IPS-11a (cell line): ENCODE measurements around the gene FAM234B.
A peak's percentile ranks its signal among the peaks of the same experiment; 100 is the strongest.
"Not testable (repeated sequence)": the region's sequence is repeated elsewhere in the genome, so short reads cannot be mapped to it uniquely, and the experiment has no call there.

Source experiments
- H3K4me3 ChIP-seq: one replicate; pipeline ENCODE4 v1.5.1; 2013; ENCODE audit warnings: low read depth, low read length, control low read depth

FAM234B gene

GRCh38 chr12:13023811-13024530 is 20.2 kb upstream of the FAM234B start:
- H3K4me3 ChIP-seq = no peak overlapping the region

GRCh38 chr12:13024531-13024916 is 19.7 kb upstream of the FAM234B start:
- H3K4me3 ChIP-seq = no peak overlapping the region

- no peak overlapping the region for H3K4me3 ChIP-seq
These were observed 17.9 kb upstream of the FAM234B start for GRCh38 chr12:13026286-13026685.

GRCh38 chr12:13027032-13027431 is 17.1 kb upstream of the FAM234B start:
- H3K4me3 ChIP-seq = no peak overlapping the region

- no peak overlapping the region for H3K4me3 ChIP-seq
These were observed 16.7 kb upstream of the FAM234B start for GRCh38 chr12:13027508-13027907.

- no peak overlapping the region for H3K4me3 ChIP-seq
These were observed 15.2 kb upstream of the FAM234B start for GRCh38 chr12:13028825-13029570.

- no peak overlapping the region for H3K4me3 ChIP-seq
These were observed 13.5 kb upstream of the FAM234B start for GRCh38 chr12:13030541-13031291.

GRCh38 chr12:13032164-13032563 is 12.0 kb upstream of the FAM234B start:
- no peak overlapping the region for H3K4me3 ChIP-seq

- no peak overlapping the region for H3K4me3 ChIP-seq
These were observed 10.7 kb upstream of the FAM234B start for GRCh38 chr12:13033476-13033875.

GRCh38 chr12:13035335-13035734 is 8.8 kb upstream of the FAM234B start:
- H3K4me3 ChIP-seq = not testable (repeated sequence)

- no peak overlapping the region for H3K4me3 ChIP-seq
These were observed 7.3 kb upstream of the FAM234B start for GRCh38 chr12:13036881-13037280.

GRCh38 chr12:13038491-13039161 is 5.6 kb upstream of the FAM234B start:
- no peak overlapping the region for H3K4me3 ChIP-seq

- no peak overlapping the region for H3K4me3 ChIP-seq
These were observed 4.7 kb upstream of the FAM234B start for GRCh38 chr12:13039328-13039956.

- H3K4me3 ChIP-seq = no peak overlapping the region
These were observed 3.0 kb upstream of the FAM234B start for GRCh38 chr12:13041224-13041623.

- no peak overlapping the region for H3K4me3 ChIP-seq
These were observed 1.4 kb upstream of the FAM234B start for GRCh38 chr12:13042666-13043230.

GRCh38 chr12:13044906-13045299 is 722 bp downstream of the FAM234B start:
- peak overlapping the region; percentile 90 for H3K4me3 ChIP-seq

GRCh38 chr12:13045816-13046215 is 1.6 kb downstream of the FAM234B start:
- H3K4me3 ChIP-seq = no peak overlapping the region

GRCh38 chr12:13046964-13047363 is 2.8 kb downstream of the FAM234B start:
- H3K4me3 ChIP-seq = no peak overlapping the region

GRCh38 chr12:13049816-13050215 is 5.6 kb downstream of the FAM234B start:
- no peak overlapping the region for H3K4me3 ChIP-seq

GRCh38 chr12:13052421-13052820 is 8.2 kb downstream of the FAM234B start:
- H3K4me3 ChIP-seq = no peak overlapping the region
